Common myeloid progenitor, CD34-positive (primary cell): ENCODE data around the gene STPG1.

ENCODE experiments used
- CTCF ChIA-PET: fragments of 350-600 bp; sonication (Branson Sonifier 250); formaldehyde crosslinking; loops from one replicate; lab custom pipeline; 2021; ENCODE audit warnings: antibody characterized with exemption; lab: Charles Lee
- POLR2A ChIA-PET: fragments of 350-600 bp; sonication (Branson Sonifier 250); formaldehyde crosslinking; loops from one replicate; lab custom pipeline; 2021; ENCODE audit warnings: antibody characterized with exemption; lab: Charles Lee
- DNase-seq, 3 donors: peaks; one replicate each; pipeline versions ENCODE4 v3.0.0 to v3.0.0-alpha.2; 2013
- H3K27ac ChIP-seq, 2 experiments: 1 replicate in 1 of 2; 2 replicates in 1 of 2; pipeline ENCODE4 v1.7.0; 2013; ENCODE audit warnings: inconsistent platforms in 2 of 2, low read length in 2 of 2, mild to moderate bottlenecking in 2 of 2, low read depth in 1 of 2, moderate library complexity in 1 of 2; ENCODE audit not compliant: severe bottlenecking in 2 of 2, insufficient read depth in 1 of 2, poor library complexity in 1 of 2
- H3K27me3 ChIP-seq, 5 experiments: replicated peaks in 2 of 5; 1 replicate in 3 of 5; 2 replicates in 2 of 5; pipeline versions ENCODE4 v1.6.1 to v1.7.0; 2013; ENCODE audit warnings: low read length in 4 of 5, mild to moderate bottlenecking in 2 of 5, moderate library complexity in 2 of 5, inconsistent platforms in 1 of 5; ENCODE audit not compliant: insufficient read depth in 5 of 5, control insufficient read depth in 4 of 5
- H3K36me3 ChIP-seq, 4 experiments: 1 replicate in 2 of 4; 2 replicates in 2 of 4; pipeline versions ENCODE4 v1.6.1 to v1.7.0; 2013; ENCODE audit warnings: low read length in 3 of 4, control low read depth in 1 of 4, mild to moderate bottlenecking in 1 of 4; ENCODE audit not compliant: control insufficient read depth in 4 of 4, insufficient read depth in 4 of 4
- H3K4me1 ChIP-seq, 4 experiments: 1 replicate in 3 of 4; 2 replicates in 1 of 4; pipeline versions ENCODE4 v1.6.1 to v1.7.1; 2013; ENCODE audit warnings: low read length in 3 of 4, mild to moderate bottlenecking in 3 of 4, control low read depth in 1 of 4, inconsistent platforms in 1 of 4, moderate library complexity in 1 of 4; ENCODE audit not compliant: control insufficient read depth in 4 of 4, insufficient read depth in 4 of 4; ENCODE audit errors: control extremely low read depth in 1 of 4
- H3K4me3 ChIP-seq, 7 experiments: 1 replicate in 4 of 7; 2 replicates in 3 of 7; pipeline versions ENCODE4 v1.5.1 to v1.7.0; 2013; ENCODE audit warnings: mild to moderate bottlenecking in 7 of 7, low read length in 6 of 7, moderate library complexity in 6 of 7, inconsistent platforms in 2 of 7, low read depth in 2 of 7, control low read depth in 1 of 7; ENCODE audit not compliant: insufficient read depth in 4 of 7, control insufficient read depth in 1 of 7; ENCODE audit errors: extremely low read depth in 1 of 7
- H3K9me3 ChIP-seq, 5 experiments: 1 replicate in 4 of 5; 2 replicates in 1 of 5; pipeline versions ENCODE4 v1.6.1 to v1.7.1; 2013; ENCODE audit warnings: low read length in 4 of 5, mild to moderate bottlenecking in 2 of 5, inconsistent platforms in 1 of 5, low read depth in 1 of 5, moderate library complexity in 1 of 5; ENCODE audit not compliant: control insufficient read depth in 4 of 5, insufficient read depth in 2 of 5; ENCODE audit errors: control extremely low read depth in 1 of 5
- WGBS: methylation state at CpG from one replicate; pipeline ENCODE4 v1.1.5; 2013; ENCODE audit not compliant: insufficient coverage; 5-methylcytosine and 5-hydroxymethylcytosine counted together

STPG1 gene

GRCh38 chr1:24347159-24347934, 66.2 kb downstream of the STPG1 start:
- H3K27me3 ChIP-seq: peaks cover 0 to 4% (median 0%) of the 10 kb centered on the region in 5 experiments
- H3K4me3 ChIP-seq: no peak overlapping the region
- 91% methylated on average over 16 of the region's 19 CpGs for WGBS
- DNase-seq: no peak
- no peak overlapping the region for H3K27ac ChIP-seq
- H3K36me3 ChIP-seq: no peaks in the 10 kb centered on the region
- POLR2A ChIA-PET: no interaction called here
- CTCF ChIA-PET: interaction anchor here (1.0 to 1.2 kb wide), 2 partner anchors 12 to 44 kb away, joined by 3 read pairs; no protein-coding TSS in a partner anchor
- no peaks in the 10 kb centered on the region for H3K4me1 ChIP-seq
- H3K9me3 ChIP-seq: no peaks in the 10 kb centered on the region

GRCh38 chr1:24345334-24345733, 68.2 kb downstream of the STPG1 start:
- POLR2A ChIA-PET: no interaction called here
- no peaks in the 10 kb centered on the region for H3K4me1 ChIP-seq
- H3K36me3 ChIP-seq: no peaks in the 10 kb centered on the region
- CTCF ChIA-PET: no interaction called here
- peak in 1 of 3 donors; percentile 19 for DNase-seq
- no peaks in the 10 kb centered on the region for H3K9me3 ChIP-seq
- no peak overlapping the region for H3K27ac ChIP-seq
- H3K27me3 ChIP-seq: peaks cover 0 to 6% (median 0%) of the 10 kb centered on the region in 5 experiments
- WGBS: 20% methylated on average over 1 of the region's 5 CpGs
- no peak overlapping the region for H3K4me3 ChIP-seq

GRCh38 chr1:24344090-24344742, 69.4 kb downstream of the STPG1 start:
- Histone ChIP-seq H3K36me3 (no peaks in the 10 kb centered on the region), H3K9me3 (no peaks in the 10 kb centered on the region), H3K4me3 (no peak overlapping the region), H3K27ac (no peak overlapping the region), H3K27me3 (peaks cover 0 to 6% (median 0%) of the 10 kb centered on the region in 5 experiments), H3K4me1 (no peaks in the 10 kb centered on the region)
- POLR2A ChIA-PET: no interaction called here
- WGBS: 96% methylated on average over 6 of the region's 8 CpGs
- DNase-seq: no peak
- CTCF ChIA-PET: no interaction called here

- no peaks in the 10 kb centered on the region for H3K4me1 ChIP-seq
- peaks cover 0 to 6% (median 0%) of the 10 kb centered on the region in 5 experiments for H3K27me3 ChIP-seq
- CTCF ChIA-PET: no interaction called here
- 92% methylated on average over 9 of the region's 13 CpGs for WGBS
- no peaks in the 10 kb centered on the region for H3K9me3 ChIP-seq
- no peaks in the 10 kb centered on the region for H3K36me3 ChIP-seq
- no peak overlapping the region for H3K27ac ChIP-seq
- no peak for DNase-seq
- H3K4me3 ChIP-seq: no peak overlapping the region
- POLR2A ChIA-PET: no interaction called here
Observed at GRCh38 chr1:24343412-24344089, 70.0 kb downstream of the STPG1 start.

- H3K27ac ChIP-seq: no peak overlapping the region
- ChIA-PET CTCF (no interaction called here), POLR2A (no interaction called here)
- 95% methylated on average over 4 of the region's 8 CpGs for whole genome bisulfite sequencing
- H3K9me3 ChIP-seq: no peaks in the 10 kb centered on the region
- H3K36me3 ChIP-seq: no peaks in the 10 kb centered on the region
- H3K4me1 ChIP-seq: peaks cover 0 to 5% (median 0%) of the 10 kb centered on the region in 4 experiments
- H3K27me3 ChIP-seq: peaks cover 0 to 2% (median 0%) of the 10 kb centered on the region in 5 experiments
- no peak overlapping the region for H3K4me3 ChIP-seq
- no peak for DNase-seq
Observed at GRCh38 chr1:24341260-24341659, 72.3 kb downstream of the STPG1 start.

GRCh38 chr1:24340770-24341169, 72.8 kb downstream of the STPG1 start:
- DNase-seq: no peak
- H3K27ac ChIP-seq: no peak overlapping the region
- CTCF ChIA-PET: no interaction called here
- WGBS: 77% methylated on average over 5 of the region's 8 CpGs
- peaks cover 0 to 2% (median 0%) of the 10 kb centered on the region in 5 experiments for H3K27me3 ChIP-seq
- no peak overlapping the region for H3K4me3 ChIP-seq
- H3K9me3 ChIP-seq: no peaks in the 10 kb centered on the region
- POLR2A ChIA-PET: no interaction called here
- peaks cover 0 to 5% (median 0%) of the 10 kb centered on the region in 4 experiments for H3K4me1 ChIP-seq
- H3K36me3 ChIP-seq: no peaks in the 10 kb centered on the region
